GM18508 (cell line): ENCODE measurements around the gene PLAAT3.
"Not testable (repeated sequence)": the region's sequence is repeated elsewhere in the genome, so short reads cannot be mapped to it uniquely, and the experiment has no call there.

ENCODE experiments used
- ATAC-seq: cut with Tn5 transposase; IDR thresholded peaks from one replicate; pipeline ENCODE4 v1.9.1; 2021; ENCODE audit warnings: moderate number of reproducible peaks; ENCODE audit not compliant: insufficient read depth, unreplicated experiment

Gene PLAAT3

GRCh38 chr11:63614136-63614671 lies at the start of gene PLAAT3:
TSS of gene PLAAT3 (minus strand) at chr11:63614433. CDS start at chr11:63614014, 419 bp downstream.
- no peak for ATAC-seq

GRCh38 chr11:63663809-63664208 lies 49.6 kb upstream of the PLAAT3 start:
- no peak for ATAC-seq

- no peak for ATAC-seq
Measured at GRCh38 chr11:63660972-63661371, 46.7 kb upstream of the PLAAT3 start.

GRCh38 chr11:63652671-63653070 lies 38.4 kb upstream of the PLAAT3 start:
- no peak for ATAC-seq

GRCh38 chr11:63643205-63643604 lies 29.0 kb upstream of the PLAAT3 start:
- ATAC-seq: no peak

GRCh38 chr11:63641727-63642126 lies 27.5 kb upstream of the PLAAT3 start:
- no peak for ATAC-seq

GRCh38 chr11:63639199-63639832 lies 25.1 kb upstream of the PLAAT3 start:
- no peak for ATAC-seq

- not testable (repeated sequence) for ATAC-seq
Measured at GRCh38 chr11:63638436-63638835, 24.2 kb upstream of the PLAAT3 start.

- ATAC-seq: no peak
Measured at GRCh38 chr11:63635762-63636465, 21.7 kb upstream of the PLAAT3 start.

DNA sequence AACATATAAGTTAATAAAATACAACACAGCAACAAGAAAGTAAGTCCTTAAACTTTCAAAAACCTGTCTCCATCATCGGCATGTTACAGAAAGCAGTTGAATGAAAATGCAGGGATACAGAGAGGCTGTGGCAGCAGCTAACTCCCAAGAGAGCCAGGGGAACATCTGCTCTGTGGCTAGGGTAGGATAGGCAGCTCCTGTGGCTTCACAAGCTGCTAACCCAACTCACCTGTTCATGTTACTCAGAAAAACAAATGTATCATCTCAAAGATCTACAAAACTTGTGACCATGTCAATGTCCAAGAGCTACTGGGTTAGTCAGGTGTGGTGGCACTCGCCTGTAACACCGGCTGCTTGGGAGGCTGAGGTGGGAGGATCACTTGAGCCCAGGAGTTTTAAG lies 15.2 kb upstream of the PLAAT3 start:
- ATAC-seq: no peak

- no peak for ATAC-seq
Measured at GRCh38 chr11:63623513-63624140, 9.4 kb upstream of the PLAAT3 start.

DNA sequence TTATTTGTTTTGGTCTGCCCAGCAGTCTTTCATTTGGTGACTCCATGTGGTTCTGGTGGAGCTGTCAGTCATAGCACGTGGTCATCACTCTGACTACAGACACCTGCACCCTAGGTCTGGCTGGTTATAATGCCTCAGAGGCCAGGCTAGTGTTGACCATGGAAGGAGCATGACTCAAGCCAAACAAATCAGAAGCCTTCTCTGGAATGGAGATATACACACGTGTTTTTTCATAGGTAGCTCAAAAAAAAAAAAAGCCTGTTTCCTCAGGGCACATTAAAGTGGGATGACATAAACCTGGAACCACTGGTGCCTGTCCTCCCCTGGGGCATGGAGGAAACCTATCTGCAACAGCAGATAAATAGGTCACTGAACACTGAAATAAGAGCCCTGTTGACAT lies 8.1 kb upstream of the PLAAT3 start:
- no peak for ATAC-seq

- no peak for ATAC-seq
Measured at GRCh38 chr11:63621071-63621470, 6.8 kb upstream of the PLAAT3 start.

DNA sequence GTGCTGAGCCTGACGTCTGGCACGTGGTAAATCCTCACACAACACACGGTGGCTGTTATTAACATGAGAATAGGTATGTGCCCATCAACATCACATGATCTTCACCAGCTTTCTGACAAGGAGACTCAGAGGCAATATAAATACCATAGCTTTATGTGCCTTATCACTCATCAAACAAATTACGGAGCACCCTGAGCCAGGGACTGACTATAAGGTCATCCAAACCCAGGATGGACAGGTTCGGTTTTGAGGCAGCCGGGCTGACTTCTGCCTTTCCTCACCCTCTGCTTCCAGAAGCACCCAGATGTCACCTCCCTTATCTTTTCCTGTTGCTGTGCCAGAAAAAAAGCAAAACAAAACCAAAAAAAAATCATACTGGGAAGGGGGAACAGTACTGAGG lies 5.7 kb upstream of the PLAAT3 start:
- no peak for ATAC-seq

DNA sequence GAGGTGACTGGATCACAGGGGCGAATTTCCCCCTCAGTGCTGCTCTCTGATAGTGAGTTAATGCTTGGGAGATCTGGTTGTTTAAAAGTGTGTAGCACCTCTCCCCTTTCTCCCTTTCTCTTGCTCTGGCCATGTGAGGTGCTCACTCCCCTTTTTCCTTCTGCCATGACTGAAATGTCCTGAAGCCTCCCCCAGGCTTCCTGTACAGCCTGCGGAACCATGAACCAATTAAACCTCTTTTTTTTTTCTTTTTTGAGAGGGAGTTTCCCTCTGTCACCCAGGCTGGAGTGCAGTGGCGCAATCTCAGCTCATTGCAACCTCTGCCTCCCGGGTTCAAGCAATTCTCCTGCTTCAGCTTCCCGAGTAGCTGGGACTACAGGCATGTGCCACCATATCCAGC lies 3.5 kb upstream of the PLAAT3 start:
- not testable (repeated sequence) for ATAC-seq

DNA sequence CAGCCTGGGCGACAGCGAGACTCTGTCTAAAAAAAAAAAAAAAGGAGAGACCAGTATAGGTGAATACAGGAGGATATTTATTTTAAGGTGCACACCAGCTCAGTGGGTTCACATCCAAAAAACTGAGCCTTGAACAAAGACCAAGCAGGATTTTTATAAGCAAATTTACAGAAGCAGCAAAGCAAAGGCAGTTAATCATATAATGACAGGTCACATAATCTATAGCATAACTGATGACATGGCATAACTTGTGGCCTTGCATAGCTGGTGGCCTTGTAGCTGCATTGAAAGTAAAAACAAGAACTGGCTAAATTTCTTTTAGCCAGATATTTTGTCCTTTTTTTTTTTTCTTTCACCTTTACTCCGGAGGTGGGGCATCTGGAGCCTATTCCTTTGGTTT lies 2.7 kb upstream of the PLAAT3 start:
- no peak for ATAC-seq

- no peak for ATAC-seq
Measured at GRCh38 chr11:63613517-63614135, 607 bp downstream of the PLAAT3 start.

DNA sequence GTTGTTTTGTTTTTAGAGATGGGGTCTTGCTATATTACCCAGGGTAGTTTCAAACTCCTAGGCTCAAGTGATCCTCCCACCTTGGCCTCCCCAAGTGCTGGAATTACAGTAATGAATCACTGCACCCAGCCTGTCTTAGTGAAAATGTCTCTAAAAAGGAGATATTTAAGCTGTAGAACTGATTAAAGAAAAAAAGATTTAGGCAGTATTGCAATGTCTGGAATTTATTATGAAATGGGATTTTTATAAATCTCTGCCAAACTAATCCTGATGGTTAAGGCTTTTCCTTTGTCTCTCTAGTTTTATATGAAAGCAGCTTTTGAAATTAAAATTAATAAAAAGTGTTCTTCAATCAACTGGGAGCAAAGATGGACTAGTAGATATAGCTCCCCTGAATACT lies 2.1 kb downstream of the PLAAT3 start:
- no peak for ATAC-seq

GRCh38 chr11:63611395-63611747 lies 2.9 kb downstream of the PLAAT3 start:
- no peak for ATAC-seq

- ATAC-seq: no peak
Measured at GRCh38 chr11:63610604-63611394, 3.4 kb downstream of the PLAAT3 start.
